ENCODE measurements around the gene PCNX1. TPM values are rescaled to one million over a fixed set of nuclear protein-coding genes. Genes with fewer than 3 reads are reported as not detected.

PCNX1 gene
- total RNA-seq, 4 donors from 2014 or later, result 34.4 to 64.5 (median 42.0) TPM

- no peak for ATAC-seq
- H3K36me3 ChIP-seq, result no peaks in the 10 kb centered on the region
- no peak overlapping the region for H3K4me3 ChIP-seq
- intact Hi-C loops (cut with DNase I; ENCODE audit: low total_unique reads), result no loop called here
- no peaks in the 10 kb centered on the region for H3K9me3 ChIP-seq
- no peak overlapping the region for H3K27ac ChIP-seq
- H3K27me3 ChIP-seq, result no peaks in the 10 kb centered on the region
- no peak for DNase-seq
- H3K4me1 ChIP-seq, result peaks cover 21 to 42% of the 10 kb centered on the region in 2 donors
- TF ChIP-seq CTCF (IDR thresholded peaks at IDR 0.05 in 4 of 5, conservative IDR thresholded peaks at IDR 0.05 in 1 of 5) (no peak), POLR2A (IDR thresholded peaks at IDR 0.05) (no peak)
- in situ Hi-C loops (cut with MboI; ENCODE audit: low sequenced_read_pairs in 4 of 4), result no loop called here
Observed at GRCh38 chr14:70926235-70926830, 19.1 kb downstream of the PCNX1 start.

- TF ChIP-seq POLR2A (IDR thresholded peaks at IDR 0.05) (no peak), CTCF (IDR thresholded peaks at IDR 0.05 in 4 of 5, conservative IDR thresholded peaks at IDR 0.05 in 1 of 5) (no peak)
- Histone ChIP-seq H3K9me3 (no peaks in the 10 kb centered on the region), H3K27ac (no peak overlapping the region), H3K4me3 (no peak overlapping the region), H3K36me3 (no peaks in the 10 kb centered on the region), H3K27me3 (no peaks in the 10 kb centered on the region), H3K4me1 (peaks cover 43 to 54% of the 10 kb centered on the region in 2 donors)
- intact Hi-C loops (cut with DNase I; ENCODE audit: low total_unique reads), result no loop called here
- DNase-seq (no peak), ATAC-seq (no peak)
- in situ Hi-C loops (cut with MboI; ENCODE audit: low sequenced_read_pairs in 4 of 4), result no loop called here
Observed at GRCh38 chr14:70931008-70931407, 23.7 kb downstream of the PCNX1 start.

GRCh38 chr14:70934084-70934483 is 26.8 kb downstream of the PCNX1 start:
- ATAC-seq (no peak), DNase-seq (no peak)
- H3K4me1 ChIP-seq, result peaks cover 35 to 38% of the 10 kb centered on the region in 2 donors
- H3K9me3 ChIP-seq, result no peaks in the 10 kb centered on the region
- intact Hi-C loops (cut with DNase I; ENCODE audit: low total_unique reads), result no loop called here
- H3K36me3 ChIP-seq, result no peaks in the 10 kb centered on the region
- H3K27me3 ChIP-seq, result no peaks in the 10 kb centered on the region
- H3K4me3 ChIP-seq, result no peak overlapping the region
- peak overlapping the region; percentile 45 to 64 (median 62) for H3K27ac ChIP-seq
- in situ Hi-C loops (cut with MboI; ENCODE audit: low sequenced_read_pairs in 4 of 4), result no loop called here
- no peak for TF ChIP-seq POLR2A (IDR thresholded peaks at IDR 0.05)
- TF ChIP-seq CTCF (IDR thresholded peaks at IDR 0.05 in 4 of 5, conservative IDR thresholded peaks at IDR 0.05 in 1 of 5), result no peak

GRCh38 chr14:70934502-70935134 is 27.4 kb downstream of the PCNX1 start:
- intact Hi-C loops (cut with DNase I; ENCODE audit: low total_unique reads) (no loop called here), in situ Hi-C loops (cut with MboI; ENCODE audit: low sequenced_read_pairs in 4 of 4) (no loop called here)
- Histone ChIP-seq H3K9me3 (no peaks in the 10 kb centered on the region), H3K27me3 (no peaks in the 10 kb centered on the region), H3K27ac (peak overlapping the region; percentile 45 to 64 (median 62)), H3K4me3 (no peak overlapping the region), H3K36me3 (no peaks in the 10 kb centered on the region), H3K4me1 (peaks cover 35% of the 10 kb centered on the region in 2 donors)
- no peak for TF ChIP-seq CTCF (IDR thresholded peaks at IDR 0.05 in 4 of 5, conservative IDR thresholded peaks at IDR 0.05 in 1 of 5)
- TF ChIP-seq POLR2A (IDR thresholded peaks at IDR 0.05), result no peak
- ATAC-seq (peak; percentile 74 to 89), DNase-seq (no peak)

Measured in gastrocnemius medialis (tissue), 4 donors.